ENCODE data around the gene PSMB5.
"Not testable (repeated sequence)": the region's sequence is repeated elsewhere in the genome, so short reads cannot be mapped to it uniquely, and the experiment has no call there.

PSMB5 gene

GRCh38 chr14:23013054-23013748 is 21.5 kb downstream of the PSMB5 start:
- no peak for DNase-seq

- DNase-seq = peak; percentile 55
Observed at GRCh38 chr14:23009939-23010726, 24.6 kb downstream of the PSMB5 start, which contains the start of gene C14orf93. TSS of gene C14orf93 (minus strand) at chr14:23010143. CDS start at chr14:22999023, 11,120 bp downstream.

GRCh38 chr14:23009483-23009938 is 25.2 kb downstream of the PSMB5 start:
- DNase-seq = no peak

GRCh38 chr14:23008831-23009230 is 25.9 kb downstream of the PSMB5 start:
- DNase-seq = no peak

GRCh38 chr14:23006544-23007419 is 27.9 kb downstream of the PSMB5 start:
- DNase-seq = peak; percentile 94

- DNase-seq = no peak
Observed at GRCh38 chr14:23006188-23006534, 28.5 kb downstream of the PSMB5 start.

- DNase-seq = no peak
Observed at GRCh38 chr14:23005451-23006187, 29.1 kb downstream of the PSMB5 start.

GRCh38 chr14:23004274-23004673 is 30.4 kb downstream of the PSMB5 start:
- not testable (repeated sequence) for DNase-seq

- DNase-seq = no peak
Observed at GRCh38 chr14:23002592-23002991, 32.1 kb downstream of the PSMB5 start.

GRCh38 chr14:23000860-23001259 is 33.8 kb downstream of the PSMB5 start:
- no peak for DNase-seq

- no peak for DNase-seq
Observed at GRCh38 chr14:22998329-22999012, 36.2 kb downstream of the PSMB5 start.

GRCh38 chr14:22997676-22998323 is 36.9 kb downstream of the PSMB5 start:
- DNase-seq = no peak

- DNase-seq = no peak
Observed at GRCh38 chr14:22996768-22997654, 37.7 kb downstream of the PSMB5 start.

GRCh38 chr14:22995889-22996625 is 38.6 kb downstream of the PSMB5 start:
- DNase-seq = no peak

- DNase-seq = no peak
Observed at GRCh38 chr14:22994762-22995275, 39.9 kb downstream of the PSMB5 start.

- no peak for DNase-seq
Observed at GRCh38 chr14:22993517-22993916, 41.2 kb downstream of the PSMB5 start.

- DNase-seq = no peak
Observed at GRCh38 chr14:22991852-22992251, 42.8 kb downstream of the PSMB5 start.

GRCh38 chr14:22987291-22987690 is 47.4 kb downstream of the PSMB5 start:
- DNase-seq = no peak

- peak; percentile 55 for DNase-seq
Observed at GRCh38 chr14:22986508-22987054, 48.1 kb downstream of the PSMB5 start.
